K562 (cell line): ENCODE results near the gene GBA2. TPM values are rescaled to one million over a fixed set of nuclear protein-coding genes. Genes with fewer than 3 reads are reported as not detected.
A peak's percentile ranks its signal among the peaks of the same experiment; 100 is the strongest.

Source experiments
- ATAC-seq: fragments of 200-7000 bp; cut with Tn5 transposase; 3 replicates; pipeline ENCODE4 v1.9.1; 2020; ENCODE audit warnings: moderate library complexity
- BruUV-seq: library from RNA; stranded (reverse); fragments of 400-500 nt; replicated peaks from 2 replicates; lab custom pipeline; 2021; lab: Mats Ljungman, UMichigan
- CTCF ChIA-PET: fragments of 300-600 bp; formaldehyde crosslinking; extraction: SDS; loops from one replicate; lab custom pipeline; 2021; ENCODE audit warnings: low intra/inter-chr PET ratio; lab: Yijun Ruan, JAX
- POLR2A ChIA-PET: fragments of 300-600, 350-650 bp; sonication (Branson Sonifier 250); formaldehyde crosslinking; extraction: SDS; loops from one replicate; lab custom pipeline; 2021; ENCODE audit warnings: antibody characterized with exemption, inconsistent platforms; lab: Yijun Ruan, JAX
- DNase-seq, 4 experiments: peaks; one replicate each; pipeline versions ENCODE4 v3.0.0 to v3.0.0-alpha.2; 2011 to 2018; ENCODE audit warnings: low spot score in 3 of 4, mixed read lengths in 3 of 4; ENCODE audit errors: extremely low read depth in 1 of 4
- FAIRE-seq: peaks from 2 replicates; lab custom pipeline; 2011; peaks lifted over from hg19 to GRCh38; lab: Jason Lieb, UNC
- H2AFZ ChIP-seq: 2 replicates; pipeline ENCODE4 v1.6.0; 2011; ENCODE audit warnings: low read depth, low read length, control low read depth, inconsistent platforms
- H3K27ac ChIP-seq: fragments of 200-600 bp; 3 replicates; pipeline ENCODE4 v1.8.0; 2011; ENCODE audit warnings: low read depth, mild to moderate bottlenecking, control low read depth, inconsistent platforms, low read length, moderate library complexity, mixed read lengths; ENCODE audit errors: extremely low read depth
- H3K27me3 ChIP-seq, 2 experiments: fragments of 300-600 bp in 1 of 2; 2 replicates in 1 of 2; 3 replicates in 1 of 2; pipeline versions ENCODE4 v1.6.0 to v1.8.0; 2011; ENCODE audit warnings: inconsistent platforms in 2 of 2, low read length in 2 of 2, mild to moderate bottlenecking in 1 of 2, mixed read lengths in 1 of 2, moderate library complexity in 1 of 2; ENCODE audit not compliant: control insufficient read depth in 2 of 2, insufficient read depth in 2 of 2
- H3K36me3 ChIP-seq: fragments of 300-600 bp; 3 replicates; pipeline ENCODE4 v1.8.0; 2011; ENCODE audit warnings: mild to moderate bottlenecking, low read length, inconsistent platforms; ENCODE audit not compliant: control insufficient read depth, insufficient read depth
- H3K4me1 ChIP-seq, 2 experiments: fragments of 200-600 bp in 1 of 2; replicated peaks in 1 of 2; 2 replicates in 1 of 2; 3 replicates in 1 of 2; pipeline versions ENCODE4 v1.5.1 to v1.8.0; 2011; ENCODE audit warnings: inconsistent platforms in 2 of 2, low read length in 2 of 2, mild to moderate bottlenecking in 1 of 2, mixed read lengths in 1 of 2, moderate library complexity in 1 of 2; ENCODE audit not compliant: control insufficient read depth in 2 of 2, insufficient read depth in 2 of 2
- H3K4me2 ChIP-seq: 2 replicates; pipeline ENCODE4 v1.6.1; 2011; ENCODE audit warnings: low read length, control low read depth, inconsistent platforms, mixed read lengths; ENCODE audit not compliant: insufficient read depth
- H3K4me3 ChIP-seq: fragments of 200-600 bp; sonication (generic), shearing (Covaris generic); 2 replicates; pipeline ENCODE4 v1.5.1; 2016; ENCODE audit warnings: control low read depth, inconsistent platforms
- H3K79me2 ChIP-seq: fragments of 200-600 bp; 3 replicates; pipeline ENCODE4 v1.8.0; 2011; ENCODE audit warnings: low read length, inconsistent platforms; ENCODE audit not compliant: control insufficient read depth, insufficient read depth
- H3K9ac ChIP-seq, 2 experiments: 2 replicates each; pipeline versions ENCODE4 v1.6.0 to v1.6.1; 2011; ENCODE audit warnings: low read depth in 2 of 2, low read length in 2 of 2, control low read depth in 1 of 2, inconsistent platforms in 1 of 2, mild to moderate bottlenecking in 1 of 2, mixed read lengths in 1 of 2; ENCODE audit not compliant: insufficient read depth in 1 of 2
- H3K9me1 ChIP-seq: one replicate; pipeline ENCODE4 v1.6.0; 2011; ENCODE audit warnings: inconsistent platforms, mild to moderate bottlenecking, low read length, moderate library complexity; ENCODE audit not compliant: control insufficient read depth, insufficient read depth
- H3K9me3 ChIP-seq: replicated peaks from 2 replicates; pipeline ENCODE4 v1.5.1; 2011; ENCODE audit warnings: low read depth, low read length, inconsistent platforms; ENCODE audit not compliant: control insufficient read depth, insufficient read depth
- H4K20me1 ChIP-seq: replicated peaks from 2 replicates; pipeline ENCODE4 v1.6.1; 2011; ENCODE audit warnings: low read length, inconsistent platforms, mixed read lengths; ENCODE audit not compliant: control insufficient read depth, insufficient read depth
- BHLHE40 ChIP-seq: IDR thresholded peaks from 2 replicates; pipeline ENCODE4 v1.6.1; 2011; ENCODE audit warnings: low read length, improper control_type of control experiment
- FIP1L1 ChIP-seq: fragments of 200-400 bp; formaldehyde crosslinking; IDR thresholded peaks from 2 replicates; pipeline ENCODE4 v1.6.1; 2018; ENCODE audit warnings: mild to moderate bottlenecking, low read depth, low read length; ENCODE audit not compliant: poor library complexity, severe bottlenecking
- GTF2E2 ChIP-seq: fragments of 200-800 bp; sonication (Bioruptor generic); IDR thresholded peaks from 2 replicates; pipeline ENCODE4 v1.6.1; 2016; ENCODE audit warnings: missing genetic modification characterization, missing compliant biosample characterization
- HNRNPL ChIP-seq: fragments of 200-400 bp; formaldehyde crosslinking; IDR thresholded peaks from 2 replicates; pipeline ENCODE4 v1.6.1; 2017; ENCODE audit warnings: low read depth, mild to moderate bottlenecking, low read length
- LEF1 ChIP-seq: fragments of 450-650 bp; IDR thresholded peaks from 2 replicates; pipeline ENCODE4 v1.6.1; 2016; ENCODE audit warnings: mild to moderate bottlenecking
- MAFK ChIP-seq: IDR thresholded peaks from 2 replicates; pipeline ENCODE4 v1.6.1; 2011; ENCODE audit warnings: low read length, improper control_type of control experiment
- MAZ ChIP-seq, 2 experiments: fragments of 450-650 bp in 1 of 2; sonication (generic) in 1 of 2; formaldehyde crosslinking; IDR thresholded peaks in 1 of 2; conservative IDR thresholded peaks in 1 of 2; 2 replicates each; pipeline versions ENCODE4 v1.4.0 to v1.5.0; 2020; ENCODE audit warnings: mild to moderate bottlenecking in 1 of 2, missing genetic modification reagents in 1 of 2
- MCM2 ChIP-seq: fragments of 450-650 bp; IDR thresholded peaks from 2 replicates; pipeline ENCODE4 v1.6.1; 2017; ENCODE audit warnings: low read depth, mild to moderate bottlenecking
- NFYB ChIP-seq: IDR thresholded peaks from 2 replicates; pipeline ENCODE4 v1.6.1; 2011; ENCODE audit warnings: mild to moderate bottlenecking, moderate library complexity; ENCODE audit not compliant: insufficient read length; ENCODE audit errors: extremely low read depth
- NRF1 ChIP-seq, 2 experiments: fragments of 450-650 bp; IDR thresholded peaks in 1 of 2; conservative IDR thresholded peaks in 1 of 2; 2 replicates each; pipeline ENCODE4 v1.6.1; 2014; ENCODE audit warnings: mild to moderate bottlenecking in 2 of 2
- PCBP1 ChIP-seq: fragments of 200-400 bp; formaldehyde crosslinking; IDR thresholded peaks from 2 replicates; pipeline ENCODE4 v1.6.1; 2018; ENCODE audit warnings: mild to moderate bottlenecking, low read depth, low read length; ENCODE audit not compliant: poor library complexity, severe bottlenecking
- PML ChIP-seq: IDR thresholded peaks from 2 replicates; pipeline ENCODE4 v1.6.1; 2012; ENCODE audit warnings: low read length, inconsistent platforms
- POLR2A ChIP-seq: fragments of 450-650 bp; conservative IDR thresholded peaks from 2 replicates; pipeline ENCODE4 v1.6.1; 2016
- ZFP30 ChIP-seq: fragments of 250-450 bp; sonication (Bioruptor Pico); IDR thresholded peaks from 2 replicates; pipeline ENCODE4 v1.8.0; 2022; ENCODE audit warnings: moderate library complexity, mild to moderate bottlenecking, inconsistent platforms, borderline replicate concordance
- ZKSCAN1 ChIP-seq: fragments of 150-350 bp; IDR thresholded peaks from 2 replicates; pipeline ENCODE4 v1.6.1; 2016; ENCODE audit warnings: low read depth, low read length
- ZNF583 ChIP-seq: fragments of 250-450 bp; sonication (Bioruptor Pico); IDR thresholded peaks from 2 replicates; pipeline ENCODE4 v1.4.0; 2020
- WGBS: fragments of 100-300 bp; shearing (Covaris generic); methylation state at CpG from one replicate; pipeline ENCODE4 v1.1.6; 2016; ENCODE audit warnings: low coverage, mixed read lengths; ENCODE audit not compliant: insufficient coverage; ENCODE audit errors: missing lambda C conversion rate; 5-methylcytosine and 5-hydroxymethylcytosine counted together
- in situ Hi-C: fragments of 300-500 bp; cut with MboI; formaldehyde crosslinking; loops from 4 replicates; pipeline ENCODE4 v1.15.0; 2018; ENCODE audit warnings: inconsistent platforms, mixed read lengths
- intact Hi-C: fragments of 100-400 bp; cut with micrococcal nuclease; formaldehyde crosslinking; loops from 2 replicates; pipeline ENCODE4 v1.14.2; 2022
- polyA plus RNA-seq, 8 experiments: library from polyadenylated mRNA; depleted of rRNA in 4 of 8; stranded (reverse) in 5 of 8; unstranded in 3 of 8; fragments of >200 nt; fragmentation: Nextera tagmentation in 2 of 8; fragmentation: Illumina TruSeq in 1 of 8; extraction: Ambion mirVana in 2 of 8; extraction: Trizol in 1 of 8; gene quantifications; 2 replicates each; pipeline versions ENCODE4 v1.2.1 to v1.2.3, GENCODE V29; 2011 to 2014; ENCODE audit warnings: inconsistent platforms in 1 of 8, missing spikeins in 1 of 8
- total RNA-seq, 7 experiments: library from RNA; depleted of rRNA in 6 of 7; stranded (reverse); fragments of >200 nt in 6 of 7; fragmentation: Illumina TruSeq in 2 of 7; extraction: Trizol in 2 of 7; gene quantifications; 2 replicates each; pipeline versions ENCODE4 v1.2.1 to v1.2.3, GENCODE V29; 2011 to 2021; ENCODE audit warnings: low replicate concordance in 1 of 7

GBA2 gene
- total and polyA plus RNA-seq, 9 of the 15 experiments (the other 6 are each of a cell fraction or from before 2014, with no cell fraction given), result 14.1 to 60.4 (median 32.1) TPM

GRCh38 chr9:35695943-35696401 lies 53.1 kb downstream of the GBA2 start:
- in situ Hi-C loops, result no loop called here
- 100% methylated on average over 3 of the region's 3 CpGs for WGBS
- Histone ChIP-seq H3K4me3 (no peak overlapping the region), H4K20me1 (no peaks in the 10 kb centered on the region), H3K4me2 (no peak overlapping the region), H3K79me2 (no peaks in the 10 kb centered on the region), H3K9me1 (no peaks in the 10 kb centered on the region), H3K36me3 (peaks cover 53% of the 10 kb centered on the region), H3K9ac (no peak overlapping the region), H3K4me1 (peaks cover 4% of the 10 kb centered on the region in 2 experiments; a peak in 4 of 5 replicates), H2AFZ (no peak overlapping the region), H3K27ac (no peak overlapping the region), H3K9me3 (no peaks in the 10 kb centered on the region), H3K27me3 (no peaks in the 10 kb centered on the region)
- no TSS peak for BruUV-seq
- ChIA-PET POLR2A (interaction anchor here (0.6 to 1.9 kb wide), 8 partner anchors 10 to 36 kb away, joined by 3 to 8 read pairs (median 3); partner anchors contain the start of genes CREB3 and TLN1), CTCF (no interaction called here)
- TF ChIP-seq FIP1L1 (no peak), BHLHE40 (no peak), POLR2A (peak; percentile 42; the same call in 1 of the 2 replicates)
- intact Hi-C loops, result loop anchor here (2.0 to 5.0 kb wide), 2 partner anchors 33 to 39 kb away; partner anchors contain the start of genes CCDC107 and RMRP
- no peak for ATAC-seq
- no peak for DNase-seq
- FAIRE-seq, result no peak

DNA sequence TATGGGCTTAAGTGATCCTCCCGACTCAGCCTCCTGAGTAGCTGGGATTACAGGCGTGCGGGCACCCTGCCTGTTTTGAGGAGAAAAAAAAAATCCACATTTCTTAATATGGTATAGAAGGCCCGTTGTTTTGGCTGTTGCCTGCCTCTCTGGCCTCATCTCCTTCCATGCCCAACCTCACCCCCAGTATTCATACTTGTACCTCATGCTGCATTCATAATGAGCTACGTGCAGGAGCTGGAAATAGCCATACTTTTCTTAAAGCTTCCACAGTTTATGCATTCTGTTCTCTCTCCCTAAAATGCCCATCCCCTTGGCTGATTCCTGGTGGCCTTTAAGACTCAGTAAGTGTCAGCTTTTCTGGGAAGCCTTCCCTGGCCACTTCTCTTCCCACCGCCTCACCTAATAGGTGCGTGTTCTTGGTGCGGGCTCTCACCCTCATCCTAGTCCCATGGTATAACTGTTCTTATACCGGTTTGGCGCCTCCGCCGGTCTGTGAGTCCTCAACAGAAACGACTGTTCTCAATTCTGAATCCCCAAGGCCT lies 57.2 kb downstream of the GBA2 start:
- FAIRE-seq (peak; percentile 52), ATAC-seq (no peak), DNase-seq (no peak)
- Histone ChIP-seq H4K20me1 (no peaks in the 10 kb centered on the region), H3K4me2 (peak overlapping the region; percentile 89; the same call in 1 of the 2 replicates), H3K9ac (peak overlapping the region in 1 of 2 experiments; percentile 73; a peak in 1 of 4 replicates), H2AFZ (peak overlapping the region; percentile 91; the same call in 1 of the 2 replicates), H3K27ac (peak overlapping the region; percentile 86; the same call in 1 of the 3 replicates), H3K27me3 (no peaks in the 10 kb centered on the region), H3K9me3 (no peaks in the 10 kb centered on the region), H3K36me3 (peaks cover 13% of the 10 kb centered on the region), H3K9me1 (no peaks in the 10 kb centered on the region), H3K79me2 (no peaks in the 10 kb centered on the region), H3K4me3 (no peak overlapping the region), H3K4me1 (peaks cover 12 to 23% of the 10 kb centered on the region in 2 experiments; a peak in 4 of 5 replicates)
- intact Hi-C loops, result no loop called here
- POLR2A ChIA-PET, result interaction anchor here (0.6 to 1.9 kb wide), 6 partner anchors 12 to 40 kb away, joined by 3 to 7 read pairs (median 4); partner anchors contain the start of genes CREB3 and TLN1
- TF ChIP-seq MAFK, result no peak
- no peak for TF ChIP-seq LEF1
- TF ChIP-seq GTF2E2 (tag), result no peak
- no peak for TF ChIP-seq ZFP30 (CRISPR knock-in tag)
- TF ChIP-seq MAZ (CRISPR knock-in tag; conservative IDR thresholded peaks at IDR 0.05 in 1 of 2, IDR thresholded peaks at IDR 0.05 in 1 of 2), result no peak
- TF ChIP-seq PML, result no peak
- TF ChIP-seq PCBP1, result no peak
- no peak for TF ChIP-seq NFYB
- TF ChIP-seq ZKSCAN1, result no peak
- no peak for TF ChIP-seq MCM2
- TF ChIP-seq HNRNPL, result no peak
- no peak for TF ChIP-seq ZNF583 (CRISPR knock-in tag)
- no peak for TF ChIP-seq NRF1 (conservative IDR thresholded peaks at IDR 0.05 in 1 of 2, IDR thresholded peaks at IDR 0.05 in 1 of 2)
- WGBS, result 72% methylated on average over 7 of the region's 13 CpGs
- BruUV-seq, result no TSS peak
- CTCF ChIA-PET, result no interaction called here
- in situ Hi-C loops, result no loop called here
